ENCODE data around the gene CPXM2.

The CPXM2 gene

GRCh38 chr10:123797813-123798212, 93.8 kb downstream of the CPXM2 start:
- no peak for DNase-seq (ENCODE audit: low read depth in 2 of 2)

- DNase-seq (ENCODE audit: low read depth in 2 of 2): no peak
Observed at GRCh38 chr10:123796736-123797135, 94.9 kb downstream of the CPXM2 start.

GRCh38 chr10:123795846-123796590, 95.6 kb downstream of the CPXM2 start:
- no peak for DNase-seq (ENCODE audit: low read depth in 2 of 2)

- DNase-seq (ENCODE audit: low read depth in 2 of 2): no peak
Observed at GRCh38 chr10:123795196-123795780, 96.3 kb downstream of the CPXM2 start.

GRCh38 chr10:123792248-123792978, 99.2 kb downstream of the CPXM2 start:
- no peak for DNase-seq (ENCODE audit: low read depth in 2 of 2)

GRCh38 chr10:123790132-123790885, 101.3 kb downstream of the CPXM2 start:
- DNase-seq (ENCODE audit: low read depth in 2 of 2): no peak

GRCh38 chr10:123788981-123789380, 102.6 kb downstream of the CPXM2 start:
- no peak for DNase-seq (ENCODE audit: low read depth in 2 of 2)

GRCh38 chr10:123787566-123787965, 104.0 kb downstream of the CPXM2 start:
- no peak for DNase-seq (ENCODE audit: low read depth in 2 of 2)

- no peak for DNase-seq (ENCODE audit: low read depth in 2 of 2)
Observed at GRCh38 chr10:123786896-123787295, 104.7 kb downstream of the CPXM2 start.

- no peak for DNase-seq (ENCODE audit: low read depth in 2 of 2)
Observed at GRCh38 chr10:123786306-123786705, 105.3 kb downstream of the CPXM2 start.

- DNase-seq (ENCODE audit: low read depth in 2 of 2): no peak
Observed at GRCh38 chr10:123784646-123785045, 107.0 kb downstream of the CPXM2 start.

GRCh38 chr10:123784216-123784615, 107.4 kb downstream of the CPXM2 start:
- DNase-seq (ENCODE audit: low read depth in 2 of 2): no peak

GRCh38 chr10:123783296-123783695, 108.3 kb downstream of the CPXM2 start:
- DNase-seq (ENCODE audit: low read depth in 2 of 2): no peak

GRCh38 chr10:123782549-123782948, 109.1 kb downstream of the CPXM2 start:
- no peak for DNase-seq (ENCODE audit: low read depth in 2 of 2)

- no peak for DNase-seq (ENCODE audit: low read depth in 2 of 2)
Observed at GRCh38 chr10:123781956-123782500, 109.6 kb downstream of the CPXM2 start.

- DNase-seq (ENCODE audit: low read depth in 2 of 2): no peak
Observed at GRCh38 chr10:123781324-123781900, 110.2 kb downstream of the CPXM2 start.

GRCh38 chr10:123778719-123779517, 112.7 kb downstream of the CPXM2 start:
- DNase-seq (ENCODE audit: low read depth in 2 of 2): no peak

GRCh38 chr10:123777881-123778280, 113.7 kb downstream of the CPXM2 start:
- no peak for DNase-seq (ENCODE audit: low read depth in 2 of 2)

GRCh38 chr10:123774132-123774742, 117.4 kb downstream of the CPXM2 start:
- no peak for DNase-seq (ENCODE audit: low read depth in 2 of 2)

Measured in stimulated activated CD8-positive, alpha-beta memory T cell treated with anti-CD3 and anti-CD28 coated beads, Interleukin-7, amount 100 ng/mL, for 4 hours (primary cell).